PFSK-1 (cell line): ENCODE measurements around the gene BTRC.

Experiments
- FOXP2 ChIP-seq: optimal IDR thresholded peaks from 2 replicates; pipeline ENCODE3; 2011; ENCODE audit warnings: borderline replicate concordance, control low read depth, inconsistent platforms; ENCODE audit not compliant: insufficient read depth; ENCODE audit errors: extremely low read length, extremely low read depth
- POLR2AphosphoS5 ChIP-seq: IDR thresholded peaks from 2 replicates; pipeline ENCODE4 v1.6.1; 2012; ENCODE audit warnings: low read depth, mild to moderate bottlenecking, control low read depth, low read length, moderate library complexity
- REST ChIP-seq, 2 experiments: IDR thresholded peaks; 2 replicates each; pipeline versions ENCODE4 v1.6.1 to v1.8.0; 2011 to 2012; ENCODE audit warnings: low read depth in 2 of 2, low read length in 2 of 2, control low read depth in 1 of 2, inconsistent platforms in 1 of 2, mild to moderate bottlenecking in 1 of 2, moderate library complexity in 1 of 2; ENCODE audit not compliant: insufficient read depth in 1 of 2
- SIN3A ChIP-seq: IDR thresholded peaks from 2 replicates; pipeline ENCODE4 v1.6.1; 2012; ENCODE audit warnings: mild to moderate bottlenecking, low read length, moderate library complexity, borderline replicate concordance; ENCODE audit not compliant: insufficient read depth
- TAF1 ChIP-seq: IDR thresholded peaks from 2 replicates; pipeline ENCODE4 v1.6.1; 2012; ENCODE audit warnings: low read length, control low read depth, borderline replicate concordance; ENCODE audit not compliant: insufficient read depth

Gene BTRC

DNA sequence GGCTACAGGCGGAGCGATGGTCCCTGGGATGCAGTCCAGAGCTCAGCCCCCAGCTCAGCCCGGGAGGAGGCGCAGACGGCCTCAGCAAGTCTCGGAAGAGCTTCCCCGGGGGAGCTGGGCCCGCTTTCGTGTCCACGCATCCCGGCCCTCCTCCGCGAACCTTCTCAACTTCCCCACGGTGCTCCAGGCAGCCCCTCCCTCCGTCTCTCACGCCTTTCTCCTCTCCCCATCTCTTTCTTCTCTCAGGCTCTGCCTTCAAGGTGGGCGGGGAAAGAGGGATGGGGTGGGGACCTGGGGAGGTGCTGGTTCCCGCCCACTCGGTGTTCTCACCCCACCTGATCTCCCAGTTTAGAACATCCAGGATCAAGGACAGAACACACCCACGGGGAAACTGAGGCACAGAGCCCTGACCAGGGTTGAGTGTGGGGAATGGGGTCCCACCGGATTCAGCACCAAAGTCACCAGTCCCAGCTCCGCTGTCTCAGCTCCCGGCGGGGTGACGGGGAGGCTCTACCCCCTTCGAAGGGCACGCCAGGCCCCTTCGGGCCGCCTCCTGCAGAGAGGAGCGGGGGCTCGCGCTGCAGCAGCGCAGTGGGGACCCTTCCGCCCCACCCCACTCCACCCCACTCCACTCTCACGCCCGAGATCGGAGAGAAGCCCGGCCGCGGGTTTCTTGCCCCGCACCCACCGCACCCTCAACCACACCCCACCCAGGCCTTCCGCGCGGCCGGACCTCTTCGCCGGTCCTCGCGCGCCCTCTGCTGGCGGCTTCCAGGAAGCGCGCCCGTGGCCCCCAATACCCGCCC, 215.9 kb downstream of the BTRC start:
- TF ChIP-seq SIN3A (no peak), REST (IDR thresholded peaks at IDR 0.05; ENCODE audit: insufficient read depth in 1 of 2, low read depth in 2 of 2, low read length in 2 of 2) (no peak), FOXP2 (no peak), POLR2AphosphoS5 (no peak), TAF1 (no peak)

DNA sequence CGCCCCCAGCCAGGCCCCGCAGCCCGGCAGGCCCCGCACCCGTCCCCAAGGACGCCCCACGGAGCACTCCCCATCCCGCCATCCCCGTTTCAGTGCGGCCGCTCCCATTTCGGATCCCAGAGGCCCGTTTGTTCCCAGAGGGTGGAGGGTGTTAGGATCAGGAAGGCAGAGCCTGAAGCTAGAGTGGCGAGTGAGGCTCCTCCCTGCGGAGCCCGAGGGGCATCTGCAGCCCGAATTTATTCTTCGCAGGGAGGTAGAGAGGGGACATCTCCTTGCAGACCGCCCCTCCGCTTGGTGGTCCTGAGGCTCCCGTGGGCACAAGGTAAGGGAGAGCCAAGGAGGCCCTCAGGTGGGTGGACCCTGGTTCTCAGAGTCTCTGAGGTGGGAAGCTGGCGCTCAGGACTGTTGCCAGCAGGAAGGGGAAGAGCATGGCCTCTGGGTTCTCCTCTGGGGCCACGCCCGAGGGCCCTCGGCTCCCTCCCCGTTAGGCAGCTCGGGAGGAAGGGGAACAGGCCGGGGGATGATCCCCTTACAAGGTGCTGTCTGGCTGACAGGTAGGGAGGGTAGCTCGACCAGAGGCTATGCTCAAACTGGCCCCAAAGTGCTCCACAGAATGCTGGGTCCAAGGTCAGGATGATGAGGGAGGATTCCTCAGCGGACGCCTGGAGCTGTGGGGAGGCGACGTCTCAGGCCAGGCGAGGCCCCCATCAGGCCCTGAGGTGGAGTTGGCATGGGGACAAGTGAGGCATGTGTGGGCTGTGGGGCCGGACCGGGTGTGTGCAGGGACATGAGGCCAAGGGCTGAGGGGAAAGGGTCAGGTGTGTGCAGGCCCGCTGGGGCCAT, 216.7 kb downstream of the BTRC start:
- TF ChIP-seq TAF1, result no peak
- TF ChIP-seq FOXP2, result no peak
- no peak for TF ChIP-seq POLR2AphosphoS5

DNA sequence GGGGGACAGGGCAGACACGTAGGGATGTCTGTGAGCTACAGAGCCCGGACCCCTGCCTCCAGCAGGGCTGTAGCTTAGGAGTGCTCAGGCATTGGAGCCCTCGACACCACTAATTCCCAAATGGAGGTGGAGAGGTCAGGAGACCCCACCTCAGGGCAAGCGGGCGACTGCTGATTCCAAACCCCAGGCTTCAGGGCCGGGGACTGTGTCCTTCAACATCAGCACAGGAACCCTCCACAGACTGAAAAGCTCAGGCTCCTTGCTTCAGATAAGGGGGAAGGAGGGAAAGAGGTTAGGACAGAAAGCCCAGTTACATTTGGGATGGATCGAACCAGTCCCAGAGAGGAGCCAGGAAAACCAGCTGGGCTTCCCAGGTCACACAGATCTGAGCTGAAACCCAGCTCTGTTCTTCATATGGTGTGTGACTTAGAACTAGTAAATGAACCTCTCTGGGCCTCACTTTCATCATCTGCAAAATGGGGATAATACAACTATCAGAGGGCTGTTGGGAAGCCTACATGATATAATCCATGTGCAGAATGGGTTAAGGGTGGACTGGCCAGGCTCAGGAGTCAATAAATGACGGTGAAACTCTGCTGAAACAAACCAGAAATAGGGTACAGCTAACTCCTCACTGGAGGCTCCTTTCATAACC, 217.4 kb downstream of the BTRC start:
- no peak for TF ChIP-seq TAF1
- no peak for TF ChIP-seq REST (IDR thresholded peaks at IDR 0.05; ENCODE audit: insufficient read depth in 1 of 2, low read depth in 2 of 2, low read length in 2 of 2)
- TF ChIP-seq POLR2AphosphoS5, result no peak
- TF ChIP-seq SIN3A, result no peak
- no peak for TF ChIP-seq FOXP2

DNA sequence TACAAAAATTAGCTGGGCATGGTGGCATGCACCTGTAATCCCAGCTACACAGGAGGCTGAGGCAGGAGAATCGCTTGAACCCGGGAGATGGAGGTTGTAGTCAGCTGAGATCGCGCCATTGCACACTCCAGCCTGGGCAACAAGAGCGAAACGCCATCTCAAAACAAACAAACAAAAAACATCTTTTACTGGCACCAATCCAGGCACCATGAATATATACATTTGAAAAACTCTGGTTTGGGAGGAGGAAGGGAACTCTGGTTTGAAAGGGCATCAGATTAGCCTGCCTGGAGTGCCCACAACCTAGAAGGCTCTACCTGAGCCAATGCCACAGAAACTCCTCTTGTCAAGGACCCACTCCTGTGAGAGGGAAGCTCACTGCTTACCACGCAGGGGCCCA, 218.2 kb downstream of the BTRC start:
- TF ChIP-seq SIN3A (no peak), POLR2AphosphoS5 (no peak), REST (IDR thresholded peaks at IDR 0.05; ENCODE audit: insufficient read depth in 1 of 2, low read depth in 2 of 2, low read length in 2 of 2) (no peak), TAF1 (no peak), FOXP2 (no peak)

GRCh38 chr10:101572785-101573184, 218.8 kb downstream of the BTRC start:
- TF ChIP-seq POLR2AphosphoS5 (no peak), SIN3A (no peak), TAF1 (no peak), REST (IDR thresholded peaks at IDR 0.05; ENCODE audit: insufficient read depth in 1 of 2, low read depth in 2 of 2, low read length in 2 of 2) (no peak), FOXP2 (no peak)
